ENCODE results near the gene TSPAN7. TPM values are rescaled to one million over a fixed set of nuclear protein-coding genes. Genes with fewer than 3 reads are reported as not detected.

Gene TSPAN7
- total RNA-seq, 3 donors from 2014 or later (not counting 1 experiment from before 2014, with no cell fraction given): not detected

DNA sequence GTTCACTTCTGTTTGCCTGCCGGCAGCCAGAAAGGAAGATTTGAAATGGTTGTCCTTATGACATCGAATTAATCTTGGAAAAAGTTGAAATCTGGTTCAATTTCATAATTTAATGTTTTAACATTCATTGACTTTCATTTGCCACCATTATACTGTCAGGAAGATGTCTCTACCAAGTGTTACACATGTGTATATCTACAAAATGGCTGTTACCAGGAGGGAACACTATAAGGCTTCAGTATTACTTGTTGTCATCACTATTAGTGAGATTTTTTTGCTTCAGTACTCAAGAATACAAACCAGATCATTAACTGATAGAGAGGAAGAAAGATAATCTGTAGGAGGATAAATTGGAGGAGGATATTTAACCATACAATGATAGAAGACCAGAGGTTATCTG is 71.2 kb downstream of the TSPAN7 start:
- Mint-ChIP-seq H3K27ac (no peak overlapping the region), H3K4me1 (peaks cover 9% of the 10 kb centered on the region in 2 donors), H3K27me3 (ENCODE audit: low read depth in 2 of 2) (peaks cover 0 to 14% of the 10 kb centered on the region in 2 donors), H3K9me3 (no peaks in the 10 kb centered on the region), H3K4me3 (no peak overlapping the region), H3K36me3 (no peaks in the 10 kb centered on the region)
- no peaks in the 10 kb centered on the region for H3K4me1 ChIP-seq (ENCODE audit: control insufficient read depth, insufficient read depth, low read length)
- intact Hi-C loops (cut with micrococcal nuclease): no loop called here
- H3K36me3 ChIP-seq (ENCODE audit: control insufficient read depth, insufficient read depth, low read length): no peaks in the 10 kb centered on the region
- DNase-seq: no peak
- H3K9me3 ChIP-seq (ENCODE audit: control insufficient read depth, insufficient read depth, low read length): no peaks in the 10 kb centered on the region
- H3K4me3 ChIP-seq (ENCODE audit: low read length): no peak overlapping the region
- no peaks in the 10 kb centered on the region for H3K27me3 ChIP-seq (ENCODE audit: control insufficient read depth, insufficient read depth, low read length)
- no peak for TF ChIP-seq CTCF (IDR thresholded peaks at IDR 0.05)
- H3K27ac ChIP-seq (ENCODE audit: low read length): no peak overlapping the region
- WGBS (ENCODE audit: insufficient coverage): no CpG with 5 or more reads among the region's 2 CpGs
- no peak for ATAC-seq

DNA sequence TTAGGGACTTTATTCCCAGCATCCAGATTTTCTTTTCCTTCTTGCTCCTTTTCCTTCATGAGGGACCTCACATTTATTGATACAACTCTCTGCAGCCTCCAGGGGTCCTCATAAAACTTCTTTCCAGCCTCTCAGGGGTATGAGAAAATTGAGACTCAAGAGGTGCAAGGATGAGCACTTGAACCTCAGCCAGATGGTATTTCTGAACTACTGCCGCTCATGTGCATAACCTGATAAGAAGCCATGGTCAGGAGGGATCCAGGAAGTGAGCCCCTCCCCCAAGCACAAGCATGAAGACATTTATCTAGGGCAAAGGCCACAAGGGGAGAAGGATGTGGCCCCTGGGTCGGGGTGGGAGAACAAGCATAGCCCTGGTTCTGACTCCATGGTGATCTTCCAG is 73.3 kb downstream of the TSPAN7 start:
- WGBS (ENCODE audit: insufficient coverage): 27% methylated on average over 1 of the region's 2 CpGs
- no peak overlapping the region for H3K4me3 Mint-ChIP-seq
- H3K27me3 Mint-ChIP-seq (ENCODE audit: low read depth in 2 of 2): peaks cover 0 to 14% of the 10 kb centered on the region in 2 donors
- H3K27ac Mint-ChIP-seq: no peak overlapping the region
- H3K27me3 ChIP-seq (ENCODE audit: control insufficient read depth, insufficient read depth, low read length): no peaks in the 10 kb centered on the region
- H3K36me3 ChIP-seq (ENCODE audit: control insufficient read depth, insufficient read depth, low read length): no peaks in the 10 kb centered on the region
- TF ChIP-seq CTCF (IDR thresholded peaks at IDR 0.05): no peak
- H3K4me1 ChIP-seq (ENCODE audit: control insufficient read depth, insufficient read depth, low read length): no peaks in the 10 kb centered on the region
- no peaks in the 10 kb centered on the region for H3K36me3 Mint-ChIP-seq
- H3K4me3 ChIP-seq (ENCODE audit: low read length): no peak overlapping the region
- no peaks in the 10 kb centered on the region for H3K9me3 Mint-ChIP-seq
- no peak overlapping the region for H3K27ac ChIP-seq (ENCODE audit: low read length)
- ATAC-seq (no peak), DNase-seq (no peak)
- H3K4me1 Mint-ChIP-seq: peaks cover 9% of the 10 kb centered on the region in 2 donors
- no peaks in the 10 kb centered on the region for H3K9me3 ChIP-seq (ENCODE audit: control insufficient read depth, insufficient read depth, low read length)
- intact Hi-C loops (cut with micrococcal nuclease): no loop called here

GRCh38 chrX:38636949-38637819 is 75.8 kb downstream of the TSPAN7 start:
- Mint-ChIP-seq H3K27me3 (ENCODE audit: low read depth in 2 of 2) (peaks cover 0 to 21% of the 10 kb centered on the region in 2 donors), H3K4me1 (peaks cover 9% of the 10 kb centered on the region in 2 donors), H3K27ac (no peak overlapping the region), H3K4me3 (no peak overlapping the region), H3K9me3 (no peaks in the 10 kb centered on the region), H3K36me3 (no peaks in the 10 kb centered on the region)
- no peak for TF ChIP-seq CTCF (IDR thresholded peaks at IDR 0.05)
- H3K27me3 ChIP-seq (ENCODE audit: control insufficient read depth, insufficient read depth, low read length): no peaks in the 10 kb centered on the region
- intact Hi-C loops (cut with micrococcal nuclease): no loop called here
- no peak overlapping the region for H3K4me3 ChIP-seq (ENCODE audit: low read length)
- no peaks in the 10 kb centered on the region for H3K9me3 ChIP-seq (ENCODE audit: control insufficient read depth, insufficient read depth, low read length)
- WGBS (ENCODE audit: insufficient coverage): 83% methylated on average over 6 of the region's 8 CpGs
- no peak overlapping the region for H3K27ac ChIP-seq (ENCODE audit: low read length)
- no peaks in the 10 kb centered on the region for H3K36me3 ChIP-seq (ENCODE audit: control insufficient read depth, insufficient read depth, low read length)
- no peaks in the 10 kb centered on the region for H3K4me1 ChIP-seq (ENCODE audit: control insufficient read depth, insufficient read depth, low read length)
- ATAC-seq (no peak), DNase-seq (no peak)

All from natural killer cell (primary cell).